ENCODE data around the gene CD244.
"Not testable (repeated sequence)": the region's sequence is repeated elsewhere in the genome, so short reads cannot be mapped to it uniquely, and the experiment has no call there.

DNA sequence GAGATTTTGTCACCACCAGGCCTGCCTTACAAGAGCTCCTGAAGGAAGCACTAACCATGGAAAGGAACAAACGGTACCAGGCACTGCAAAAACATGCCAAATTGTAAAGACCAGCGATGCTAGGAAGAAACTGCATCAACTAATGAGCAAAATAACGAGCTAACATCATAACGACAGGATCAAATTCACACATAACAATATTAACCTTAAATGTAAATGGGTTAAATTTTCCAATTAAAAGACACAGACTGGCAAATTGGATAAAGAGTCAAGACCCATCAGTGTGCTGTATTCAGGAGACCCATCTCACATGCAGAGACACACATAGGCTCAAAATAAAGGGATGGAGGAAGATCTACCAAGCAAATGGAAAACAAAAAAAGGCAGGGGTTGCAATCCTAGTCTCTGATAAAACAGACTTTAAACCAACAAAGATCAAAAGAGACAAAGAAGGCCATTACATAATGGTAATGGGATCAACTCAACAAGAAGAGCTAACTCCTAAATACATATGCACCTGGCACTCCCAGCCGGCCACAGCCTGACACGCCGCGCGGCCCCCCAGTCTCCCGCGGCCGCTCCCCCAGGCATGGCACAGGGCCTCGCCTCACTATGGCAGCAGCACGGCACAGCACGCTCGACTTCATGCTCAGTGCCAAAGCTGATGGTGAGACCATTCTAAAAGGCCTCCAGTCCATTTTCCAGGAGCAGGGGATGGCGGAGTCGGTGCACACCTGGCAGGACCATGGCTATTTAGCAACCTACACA lies 31.9 kb upstream of the CD244 start:
- TF ChIP-seq, protein P1, sequence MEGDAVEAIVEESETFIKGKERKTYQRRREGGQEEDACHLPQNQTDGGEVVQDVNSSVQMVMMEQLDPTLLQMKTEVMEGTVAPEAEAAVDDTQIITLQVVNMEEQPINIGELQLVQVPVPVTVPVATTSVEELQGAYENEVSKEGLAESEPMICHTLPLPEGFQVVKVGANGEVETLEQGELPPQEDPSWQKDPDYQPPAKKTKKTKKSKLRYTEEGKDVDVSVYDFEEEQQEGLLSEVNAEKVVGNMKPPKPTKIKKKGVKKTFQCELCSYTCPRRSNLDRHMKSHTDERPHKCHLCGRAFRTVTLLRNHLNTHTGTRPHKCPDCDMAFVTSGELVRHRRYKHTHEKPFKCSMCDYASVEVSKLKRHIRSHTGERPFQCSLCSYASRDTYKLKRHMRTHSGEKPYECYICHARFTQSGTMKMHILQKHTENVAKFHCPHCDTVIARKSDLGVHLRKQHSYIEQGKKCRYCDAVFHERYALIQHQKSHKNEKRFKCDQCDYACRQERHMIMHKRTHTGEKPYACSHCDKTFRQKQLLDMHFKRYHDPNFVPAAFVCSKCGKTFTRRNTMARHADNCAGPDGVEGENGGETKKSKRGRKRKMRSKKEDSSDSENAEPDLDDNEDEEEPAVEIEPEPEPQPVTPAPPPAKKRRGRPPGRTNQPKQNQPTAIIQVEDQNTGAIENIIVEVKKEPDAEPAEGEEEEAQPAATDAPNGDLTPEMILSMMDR (IDR thresholded peaks at IDR 0.05; ENCODE audit: low read depth, low read length) = not testable (repeated sequence)
- TF ChIP-seq EZH2phosphoT487 (IDR thresholded peaks at IDR 0.05; ENCODE audit: low read depth) = not testable (repeated sequence)

All from OCI-LY3 (cell line).